Activated effector memory CD4-positive, alpha-beta T cell treated with anti-CD3 and anti-CD28 coated beads, Interleukin-2, amount 50 U/mL, for 16 hours (primary cell): ENCODE measurements around the gene SAFB2.
A peak's percentile ranks its signal among the peaks of the same experiment; 100 is the strongest.

Experiments
- DNase-seq: peaks from one replicate; pipeline ENCODE4 v3.0.0-alpha.2; 2020

SAFB2 gene

DNA sequence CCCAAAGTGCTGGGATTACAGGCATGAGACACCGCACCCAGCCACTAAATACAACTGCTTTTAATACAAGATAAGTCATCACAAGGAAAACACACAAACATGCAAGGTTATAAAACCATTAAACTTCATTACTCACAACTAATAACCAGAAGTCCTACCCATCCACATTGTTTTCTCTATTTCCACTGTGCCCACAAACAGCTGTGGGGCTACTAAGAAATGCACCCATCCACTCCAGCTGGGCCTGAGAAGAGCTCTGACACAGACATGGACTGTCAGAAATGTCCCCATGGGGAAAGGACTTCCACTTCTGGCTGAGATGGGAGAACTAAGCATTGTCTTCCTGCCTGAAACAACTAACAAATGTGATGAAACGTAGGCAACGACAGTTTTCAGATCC lies 17.2 kb downstream of the SAFB2 start:
- DNase-seq, result no peak

DNA sequence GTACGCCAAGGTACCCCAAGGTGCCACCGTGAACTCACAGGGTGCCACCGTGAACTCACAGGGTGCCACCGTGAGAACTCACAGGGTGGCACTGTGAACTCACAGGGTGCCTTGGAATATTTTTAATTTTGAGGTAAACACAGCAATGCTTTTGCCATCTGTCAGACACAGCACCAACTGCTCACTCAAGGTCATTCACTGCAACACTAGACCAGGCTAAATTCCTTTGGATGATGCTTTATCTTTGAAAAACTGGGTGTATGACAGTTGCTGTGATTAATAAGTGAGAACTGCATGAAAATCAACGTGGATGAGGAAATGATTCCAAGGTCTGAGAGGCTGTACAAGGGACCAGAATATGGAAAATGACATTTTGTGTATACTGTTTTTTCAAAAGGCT lies 18.9 kb downstream of the SAFB2 start:
- no peak for DNase-seq

DNA sequence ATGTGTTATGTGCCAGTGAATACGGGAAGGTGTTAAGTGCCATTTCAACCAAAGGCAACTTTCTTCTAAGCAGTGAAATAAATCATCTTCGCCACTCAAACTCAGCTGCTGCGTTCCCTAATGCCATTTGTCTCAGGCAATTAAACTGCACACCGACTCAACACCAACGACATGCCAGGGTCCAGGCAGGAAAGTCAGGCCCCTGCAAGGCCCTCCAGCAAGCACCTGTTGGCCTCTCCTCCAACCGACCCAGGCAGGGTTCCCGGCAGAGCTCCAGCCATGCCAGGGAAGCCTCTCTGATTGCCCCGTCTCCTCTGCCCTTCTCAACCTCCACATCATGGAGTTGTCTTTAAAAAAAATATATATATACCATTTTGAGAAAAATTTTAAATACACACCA lies 21.8 kb downstream of the SAFB2 start:
- no peak for DNase-seq

DNA sequence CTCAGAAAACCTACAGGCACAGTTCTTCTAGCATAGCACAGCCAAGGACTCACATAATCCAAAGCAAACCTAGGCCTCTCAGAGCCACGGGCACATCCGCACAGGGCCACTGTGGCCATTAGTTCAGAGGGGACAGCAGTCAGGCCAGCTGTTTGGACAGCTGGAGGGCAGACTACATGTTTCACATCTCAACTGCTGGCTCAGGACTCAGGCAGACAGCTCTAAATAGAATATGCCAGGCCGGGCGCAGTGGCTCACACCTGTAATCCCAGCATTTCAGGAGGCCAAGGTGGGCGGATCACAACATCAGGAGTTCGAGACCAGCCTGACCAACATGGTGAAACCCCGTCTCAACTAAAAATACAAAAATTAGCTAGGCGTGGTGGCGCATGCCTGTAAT lies 26.8 kb downstream of the SAFB2 start:
- DNase-seq, result no peak

DNA sequence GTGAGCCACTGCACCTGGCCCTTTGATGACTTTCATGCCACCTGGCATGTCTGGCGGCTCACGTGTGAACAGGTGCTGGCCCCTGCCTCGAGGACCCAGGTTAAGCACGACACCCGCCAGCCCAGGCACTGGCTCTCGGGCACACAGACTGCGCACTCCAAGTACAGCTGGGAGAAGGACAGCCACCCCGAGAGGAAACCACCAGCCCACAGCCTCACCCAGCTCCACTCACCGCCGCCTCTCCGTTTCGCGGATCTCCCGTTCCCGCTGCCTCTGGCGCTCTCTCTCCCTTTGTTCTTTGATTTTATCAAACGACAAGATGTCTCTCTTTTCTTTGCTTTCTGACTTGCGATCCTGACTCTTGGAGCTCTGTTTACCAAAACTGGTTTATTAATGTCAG lies 27.4 kb downstream of the SAFB2 start:
- DNase-seq, result no peak

DNA sequence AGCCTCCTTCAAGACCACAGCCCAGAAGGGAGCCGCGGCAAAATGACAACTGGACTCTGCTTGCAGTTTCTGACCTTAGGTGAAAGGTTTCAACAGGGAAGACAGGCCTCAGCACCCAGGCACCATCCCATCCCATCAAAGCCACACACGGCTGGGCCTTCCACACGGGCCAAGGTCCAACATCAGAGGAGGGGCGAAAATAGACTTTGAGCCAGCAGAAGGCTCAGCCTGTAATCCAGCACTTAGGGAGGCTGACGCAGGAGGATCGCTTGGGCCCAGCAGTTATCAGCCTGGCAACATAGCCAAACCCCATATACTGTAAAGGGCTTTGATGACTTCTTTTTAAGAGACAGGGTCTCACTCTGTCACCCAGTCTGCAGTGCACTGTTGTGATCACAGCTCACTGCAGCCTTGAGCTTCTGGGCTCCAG lies 28.0 kb downstream of the SAFB2 start:
- no peak for DNase-seq

DNA sequence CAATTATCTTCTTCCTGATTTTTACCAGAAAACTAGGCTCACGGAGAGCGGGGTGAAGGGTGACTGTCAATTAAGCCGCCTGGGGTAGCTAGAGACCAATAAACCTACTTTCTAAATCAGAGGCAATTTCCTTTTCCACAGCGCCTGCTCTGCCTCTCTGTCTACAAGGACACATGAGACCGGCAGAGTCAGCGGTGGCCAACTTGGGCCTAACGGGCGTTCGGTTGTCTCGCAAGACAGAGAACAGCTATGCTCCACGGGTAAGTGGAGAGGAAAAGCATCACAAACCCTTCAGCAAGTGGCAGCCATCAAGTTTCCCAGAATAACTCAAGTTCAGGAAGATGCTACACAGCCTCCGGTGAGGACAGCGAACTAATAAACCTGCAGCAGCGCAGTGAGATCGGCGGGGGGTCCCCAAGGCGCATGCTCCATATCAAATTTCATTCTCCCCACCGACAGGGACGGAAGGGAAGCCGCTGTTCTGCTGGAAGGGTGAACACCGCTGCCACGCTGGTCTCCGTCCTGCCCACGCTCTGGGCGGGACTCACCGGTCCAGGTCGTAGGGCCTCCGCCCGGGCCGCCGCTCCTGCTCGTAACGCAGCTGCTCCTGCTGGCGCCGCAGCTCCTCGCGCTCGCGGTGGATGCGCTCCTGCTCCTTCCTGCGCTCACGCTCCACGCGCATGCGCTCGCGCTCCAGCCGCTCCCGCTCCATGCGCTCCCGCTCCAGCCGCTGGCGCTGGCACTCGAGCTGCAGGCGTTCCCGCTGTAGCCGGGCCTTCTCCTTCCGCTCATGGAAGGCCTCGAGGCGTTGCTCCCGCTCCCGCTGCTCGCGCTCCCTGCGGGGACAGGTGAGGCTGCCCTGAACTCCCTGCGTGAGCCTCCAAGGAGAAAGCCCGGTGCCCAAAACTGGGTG lies 29.0 kb downstream of the SAFB2 start:
- no peak for DNase-seq

DNA sequence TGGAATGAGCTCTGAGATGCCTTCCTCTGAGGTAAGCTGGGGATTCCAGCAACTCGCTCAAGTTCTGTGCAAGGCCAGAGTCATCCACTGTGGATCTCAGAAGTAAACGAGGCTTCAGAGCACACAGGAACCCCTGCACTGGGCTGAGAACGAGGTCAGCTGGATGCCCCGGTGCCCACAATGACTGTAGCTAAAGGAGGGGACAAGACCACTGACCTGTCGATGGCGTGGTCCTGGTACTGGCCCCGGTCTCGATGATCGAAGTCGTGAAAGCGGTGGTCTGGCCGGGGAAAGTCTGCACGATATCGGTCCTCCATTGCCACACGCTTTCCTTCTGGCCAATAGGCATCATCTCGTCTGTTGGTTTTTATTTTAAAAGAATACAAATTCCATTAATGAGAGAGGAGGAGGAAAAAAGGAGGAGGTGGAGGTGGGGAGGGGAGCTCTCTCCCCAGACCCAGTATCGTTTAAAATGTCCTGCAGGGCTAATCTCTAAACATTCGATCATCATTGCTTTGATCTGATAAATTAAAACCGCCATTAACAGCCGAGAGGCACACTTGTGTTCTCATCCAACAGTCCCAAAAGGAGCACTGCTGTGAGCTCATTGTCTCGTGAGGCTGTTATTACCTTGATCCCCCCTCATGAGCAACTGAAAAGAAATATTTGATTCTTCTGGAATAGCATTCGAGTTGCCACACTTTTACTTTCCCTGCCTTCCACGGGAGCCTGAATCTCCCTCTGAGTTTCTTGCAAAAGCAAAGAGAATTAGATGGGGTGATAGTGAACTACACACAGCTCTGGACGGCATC lies 29.8 kb downstream of the SAFB2 start:
- no peak for DNase-seq

DNA sequence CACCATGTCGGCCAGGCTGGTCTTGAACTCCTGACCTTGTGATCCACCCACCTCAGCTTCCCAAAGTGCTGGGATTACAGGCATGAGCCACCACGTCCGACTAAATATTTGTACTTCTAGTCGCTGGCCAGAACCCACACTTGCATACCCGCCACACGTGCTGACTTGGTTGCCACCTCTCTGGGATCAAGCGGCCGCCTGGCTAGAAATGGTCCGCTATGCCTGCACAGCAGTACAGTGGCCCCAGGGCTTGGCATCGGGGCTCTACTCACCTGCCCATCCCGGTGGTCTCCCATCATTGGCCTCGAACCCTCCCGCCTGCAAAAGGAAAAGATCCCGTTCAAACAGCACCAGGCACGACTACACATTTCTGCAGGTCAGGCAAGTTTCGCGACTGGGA lies 31.1 kb downstream of the SAFB2 start:
- DNase-seq, result no peak

DNA sequence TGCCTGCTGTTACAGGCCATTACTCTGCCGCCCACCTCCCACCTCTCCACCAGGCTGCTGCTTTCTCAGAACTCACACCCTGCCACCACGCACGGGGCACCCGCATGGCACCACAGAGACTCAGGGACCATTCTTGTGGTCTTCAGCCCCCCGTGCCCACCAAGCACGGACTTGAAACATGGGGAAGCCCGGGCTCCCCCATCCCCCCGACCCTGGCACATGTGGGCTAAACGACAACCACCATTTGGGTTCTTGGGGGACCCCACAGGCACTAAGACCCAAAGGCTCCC lies 31.8 kb downstream of the SAFB2 start:
- DNase-seq, result no peak

DNA sequence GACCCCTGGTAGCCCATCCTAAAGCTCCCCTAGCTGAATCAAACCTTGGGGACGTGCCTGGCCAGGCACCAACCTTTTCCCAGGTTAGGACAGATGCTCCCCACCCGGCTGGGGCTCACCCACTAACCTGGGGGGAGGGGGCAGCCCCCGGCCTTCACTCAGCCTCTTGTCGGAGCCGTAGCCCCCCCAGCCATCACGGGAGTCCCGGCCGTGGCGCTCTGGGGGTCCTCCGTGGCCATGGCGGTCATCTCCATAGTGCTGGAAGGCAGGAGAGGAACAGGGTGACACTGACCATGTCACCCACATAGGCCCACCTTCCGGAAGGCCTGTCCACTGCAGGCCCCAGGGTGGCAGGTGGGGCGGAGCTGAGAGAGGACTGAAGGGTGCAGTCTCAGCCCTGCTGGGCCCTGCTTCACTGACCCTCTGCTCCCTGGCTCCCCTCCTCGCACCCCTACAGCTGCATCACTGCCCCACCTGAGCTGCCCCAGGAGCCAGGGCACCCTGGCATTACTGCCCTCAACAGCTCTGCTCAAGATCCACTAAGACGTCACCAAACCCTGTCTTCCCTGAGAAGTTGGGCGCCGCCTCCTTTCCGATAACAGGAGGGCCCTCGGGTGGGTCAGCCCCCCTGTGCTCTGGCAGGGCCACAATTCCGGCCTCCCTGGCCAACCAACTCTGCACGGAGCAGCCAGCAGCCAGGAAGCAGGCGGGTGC lies 32.3 kb downstream of the SAFB2 start:
- no peak for DNase-seq

DNA sequence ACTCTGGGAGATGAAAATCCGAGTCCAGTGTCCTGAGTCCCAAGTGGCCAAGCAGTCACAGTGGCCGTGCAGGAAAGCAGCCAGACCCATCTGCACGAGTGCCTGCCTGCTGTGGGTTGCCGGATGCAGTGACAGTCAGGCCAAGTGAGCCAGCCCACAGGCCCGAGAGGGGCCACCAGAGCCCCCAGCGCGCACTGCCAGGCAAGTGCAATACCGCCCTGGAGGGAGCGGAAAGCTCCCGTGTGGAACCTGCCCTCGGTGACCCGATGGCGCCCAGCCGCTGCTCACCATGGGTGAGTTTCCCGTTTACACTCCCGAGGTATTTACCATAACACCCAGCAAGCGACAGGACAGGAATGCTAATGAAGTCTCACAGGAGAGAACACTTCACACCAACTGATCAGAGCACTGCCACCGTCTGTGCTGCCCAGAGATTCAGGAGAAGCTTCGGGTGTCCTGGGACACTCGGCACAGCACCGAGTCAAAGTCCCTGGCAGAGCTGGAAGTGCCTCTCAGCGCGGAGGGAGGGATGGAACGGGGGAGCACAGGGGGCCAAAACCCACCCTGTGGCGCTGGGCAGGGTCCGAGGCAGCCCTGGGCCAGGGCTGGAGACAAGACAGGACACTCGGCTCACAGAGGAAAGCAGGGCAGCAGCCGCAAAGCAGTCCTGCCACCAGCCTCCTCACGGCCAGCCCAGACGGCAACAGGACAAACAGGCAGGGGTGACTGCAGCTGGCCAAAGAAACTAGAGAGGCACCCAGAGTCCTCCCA lies 33.5 kb downstream of the SAFB2 start:
- DNase-seq, result no peak

DNA sequence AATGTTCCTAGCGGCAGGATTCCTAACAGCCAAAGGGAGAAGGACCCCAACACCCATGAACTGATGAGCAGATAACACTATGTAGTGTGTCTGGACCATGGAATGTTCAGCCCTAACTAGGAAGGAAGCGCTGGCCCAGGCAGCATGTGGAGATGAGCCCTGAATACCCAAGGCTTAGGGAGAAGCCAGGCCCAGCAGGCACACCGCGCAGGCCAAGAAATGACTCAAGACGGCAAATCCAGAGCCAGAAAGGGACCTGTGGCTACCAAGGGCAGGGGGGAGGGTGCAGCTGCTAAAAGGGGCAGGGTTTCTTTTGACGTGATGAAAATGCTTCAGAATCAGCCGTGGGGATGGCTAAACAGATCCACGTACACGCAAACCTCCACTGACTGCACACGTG lies 34.1 kb downstream of the SAFB2 start:
- DNase-seq, result no peak

DNA sequence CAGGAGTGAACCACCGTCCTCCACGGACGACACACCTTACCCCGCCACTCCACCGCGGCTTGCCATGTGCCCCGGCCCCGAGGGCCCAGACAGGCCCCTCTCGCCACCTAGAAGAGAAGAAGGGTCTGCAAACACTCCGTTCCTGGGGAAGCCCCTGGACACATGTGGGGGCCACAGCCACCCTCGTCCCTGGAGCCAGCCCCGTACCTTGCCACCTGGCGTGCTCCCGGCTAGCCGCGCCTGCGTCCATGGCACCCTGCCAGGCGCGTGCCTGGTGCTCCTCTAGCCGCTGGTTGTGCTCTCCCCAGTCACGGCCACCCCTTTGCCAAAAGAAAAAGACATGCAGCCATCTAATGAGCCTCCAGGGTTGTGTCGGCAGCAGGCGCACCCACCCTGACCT lies 34.9 kb downstream of the SAFB2 start:
- DNase-seq, result no peak

DNA sequence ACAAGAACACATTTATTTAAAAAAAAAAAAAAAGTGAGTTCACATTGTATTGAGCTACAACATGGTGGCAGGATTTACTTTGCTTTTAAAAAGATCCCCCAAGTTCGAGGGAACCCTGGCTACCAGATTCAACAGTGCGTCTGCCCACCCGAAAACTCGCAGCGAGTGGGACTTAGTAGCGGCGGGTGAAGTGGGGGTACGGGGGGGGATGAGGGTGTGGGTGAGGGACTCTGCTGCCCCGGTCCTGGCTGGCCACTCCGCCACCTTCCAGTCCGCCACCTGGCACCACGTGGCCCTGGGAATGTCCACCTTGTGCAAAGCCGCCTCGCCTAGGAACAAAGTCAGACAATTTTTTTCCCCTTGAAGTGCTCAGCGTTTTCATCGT lies 35.5 kb downstream of the SAFB2 start:
- DNase-seq, result no peak

DNA sequence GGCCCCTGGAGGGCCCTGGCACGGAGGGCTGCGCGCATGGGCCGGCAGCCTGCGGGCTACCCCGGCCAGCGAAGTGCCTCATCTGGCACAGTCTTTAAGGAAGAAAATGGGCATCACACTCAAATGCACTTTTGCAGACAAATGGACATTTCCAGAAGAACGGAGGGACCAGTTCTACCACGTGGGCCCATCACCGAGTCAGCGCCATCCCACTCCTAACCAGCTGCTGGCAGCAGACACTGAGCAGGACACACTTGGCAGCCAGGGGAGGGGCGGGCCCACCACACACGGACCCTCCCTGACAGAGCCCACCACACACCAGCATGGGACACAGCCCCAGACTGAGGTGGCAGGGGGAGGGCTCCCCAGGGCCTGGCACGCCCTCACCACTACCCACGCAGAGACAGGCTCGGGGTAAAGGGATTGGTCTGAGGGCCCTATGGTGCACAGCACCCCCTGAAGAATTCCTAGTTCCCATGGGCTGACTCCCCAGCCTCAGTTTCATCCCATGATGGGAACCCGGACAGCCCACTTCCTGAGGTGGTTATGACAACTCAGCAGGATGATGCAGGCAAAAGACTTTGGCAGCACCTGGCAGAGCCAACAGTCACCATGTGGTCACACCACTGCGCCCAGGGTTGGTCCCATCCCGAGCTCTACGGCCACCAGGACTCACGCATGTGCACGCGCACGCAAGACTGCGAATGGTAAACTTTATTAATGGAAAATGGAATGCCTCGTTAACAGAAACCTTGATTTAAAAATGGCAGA lies 36.1 kb downstream of the SAFB2 start:
- no peak for DNase-seq

DNA sequence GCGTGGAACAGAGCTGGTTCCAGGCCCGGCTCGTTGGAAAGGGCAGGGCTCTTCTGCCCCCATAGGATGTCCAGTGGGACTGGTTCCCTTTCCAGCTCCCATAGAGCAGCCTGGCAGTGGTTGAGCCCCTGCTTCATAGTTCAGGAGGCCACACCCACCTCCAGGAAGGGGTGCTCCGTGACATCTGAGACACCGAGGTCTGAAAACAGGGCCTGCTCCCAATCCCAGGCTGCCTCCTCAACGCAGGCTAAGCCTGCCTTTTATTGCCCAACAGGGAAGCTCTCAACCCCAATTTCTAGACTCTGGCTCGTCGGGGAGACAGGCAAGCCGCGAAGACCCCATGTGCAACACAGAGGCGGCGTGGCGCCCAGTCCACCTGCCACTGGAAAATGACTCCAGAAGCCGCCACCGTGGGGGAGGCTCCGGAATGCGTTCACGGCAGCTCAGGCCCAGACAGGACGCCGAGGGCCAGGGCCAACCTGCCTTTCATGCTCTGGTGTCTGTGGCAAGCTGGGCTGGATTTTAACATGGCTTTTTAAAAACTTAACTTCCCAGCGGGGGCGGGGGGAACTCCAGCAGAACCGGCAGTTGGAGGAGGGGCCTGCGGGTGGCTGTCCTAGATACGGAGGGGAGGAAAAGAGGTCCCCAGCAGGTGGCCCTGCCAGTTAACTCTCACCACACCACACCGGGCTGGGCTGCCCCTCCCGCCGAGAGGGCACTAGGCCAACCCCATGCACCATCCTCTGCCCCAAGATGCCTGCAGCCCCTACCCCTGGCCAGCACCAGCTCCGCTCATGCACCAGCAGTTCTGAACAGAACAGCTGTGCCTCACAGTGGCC lies 36.9 kb downstream of the SAFB2 start:
- DNase-seq, result peak; percentile 76

DNA sequence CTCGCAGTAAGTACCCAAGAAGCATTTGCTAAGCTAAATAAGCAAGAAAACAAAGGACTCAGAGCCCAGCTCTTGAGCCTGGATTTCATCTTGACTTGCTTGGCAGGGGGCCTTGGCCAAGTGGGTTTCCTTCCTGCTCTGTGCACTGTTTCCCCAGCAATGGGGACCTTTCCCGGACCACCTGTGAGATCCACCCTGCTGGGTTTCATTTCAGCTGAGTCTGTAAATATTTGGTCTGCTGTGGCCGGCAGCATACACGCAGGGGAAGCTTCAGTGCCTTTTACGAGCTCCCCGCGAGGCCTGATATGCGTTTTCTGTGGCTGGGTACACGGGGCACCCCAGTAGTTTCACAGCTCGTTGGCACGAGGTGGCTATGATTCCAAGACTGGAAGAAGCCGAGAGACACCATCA lies 42.4 kb downstream of the SAFB2 start:
- DNase-seq, result no peak

DNA sequence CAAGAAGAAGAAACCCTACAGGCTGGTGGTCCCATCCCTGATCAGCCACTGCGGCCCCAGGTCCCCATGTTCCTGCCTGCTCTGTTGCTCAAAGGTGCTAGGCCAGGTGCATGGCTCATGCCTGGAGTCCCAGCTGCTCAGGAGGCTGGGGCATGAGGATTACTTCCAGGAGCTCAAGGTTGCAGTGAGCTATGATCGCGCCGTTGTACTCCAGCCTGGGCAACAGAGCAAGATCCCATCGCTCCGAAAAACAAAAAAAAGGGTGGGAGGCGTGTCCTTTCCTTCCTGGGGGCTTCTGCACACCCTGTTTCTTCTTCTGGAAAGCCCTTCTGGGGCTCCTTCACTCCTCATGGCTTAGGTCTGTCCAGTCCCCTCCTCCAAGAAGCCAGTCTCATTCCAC lies 42.9 kb downstream of the SAFB2 start:
- no peak for DNase-seq

DNA sequence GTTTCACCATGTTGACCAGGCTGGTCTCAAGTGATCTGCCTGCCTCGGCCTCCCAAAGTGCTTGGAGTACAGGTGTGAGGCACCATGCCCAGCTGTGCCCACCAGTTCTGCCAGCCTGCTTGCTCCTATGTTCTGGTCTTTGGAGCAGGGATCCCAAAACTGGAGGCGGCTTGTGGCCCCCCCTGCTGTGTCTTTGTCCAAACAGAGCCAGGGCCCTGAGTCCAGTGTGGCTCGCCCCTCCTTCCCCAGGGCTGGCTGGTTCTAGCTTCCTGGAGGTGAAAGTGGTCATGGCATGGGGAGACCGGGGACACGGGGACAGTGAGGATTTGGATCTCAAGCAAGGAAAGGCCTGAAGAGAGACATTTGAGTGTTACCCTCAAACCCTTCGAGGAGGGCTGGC lies 43.3 kb downstream of the SAFB2 start:
- no peak for DNase-seq
